OCI-LY3 (cell line): Measurements from ENCODE around the gene TTC6.

Source experiments
- H2AFZ ChIP-seq: fragments of 200-600, 300-600 bp; shearing (Covaris generic); 2 replicates; pipeline ENCODE4 v1.6.0; 2014; ENCODE audit warnings: antibody characterized with exemption, low read depth, low read length
- H3K27ac ChIP-seq: fragments of 200-600, 300-600 bp; sonication (generic); 2 replicates; pipeline ENCODE4 v1.5.1; 2014; ENCODE audit warnings: mild to moderate bottlenecking, low read length, moderate library complexity, mixed read lengths
- H3K27me3 ChIP-seq: fragments of 200-600, 300-600 bp; sonication (generic); 2 replicates; pipeline ENCODE4 v1.6.1; 2014; ENCODE audit warnings: low read depth, low read length, mixed read lengths
- H3K36me3 ChIP-seq: fragments of 200-600, 300-600 bp; sonication (generic); replicated peaks from 2 replicates; pipeline ENCODE3; 2014; ENCODE audit warnings: low read depth, low read length, mixed read lengths
- H3K4me1 ChIP-seq: fragments of 300-600, 200-600 bp; sonication (generic); 2 replicates; pipeline ENCODE4 v1.6.1; 2014; ENCODE audit warnings: low read length, mixed read lengths
- H3K4me2 ChIP-seq: fragments of 200-600, 300-600 bp; sonication (generic); 2 replicates; pipeline ENCODE4 v1.6.1; 2014; ENCODE audit warnings: low read length, mixed read lengths
- H3K4me3 ChIP-seq: fragments of 300-600, 200-600 bp; sonication (generic); 2 replicates; pipeline ENCODE4 v1.5.1; 2014; ENCODE audit warnings: antibody characterized with exemption, mild to moderate bottlenecking, low read length, moderate library complexity
- H3K79me2 ChIP-seq: fragments of 300-600, 200-600 bp; shearing (Covaris generic); 2 replicates; pipeline ENCODE4 v1.6.1; 2014; ENCODE audit warnings: mild to moderate bottlenecking, low read length, mixed read lengths
- H3K9ac ChIP-seq: fragments of 300-600, 200-600 bp; shearing (Covaris generic); 2 replicates; pipeline ENCODE4 v1.6.0; 2014; ENCODE audit warnings: mild to moderate bottlenecking, low read length, moderate library complexity
- H3K9me3 ChIP-seq: fragments of 200-600, 300-600 bp; shearing (Covaris generic); 2 replicates; pipeline ENCODE4 v1.6.1; 2014; ENCODE audit warnings: low read length, mixed read lengths; ENCODE audit not compliant: insufficient read depth
- H4K20me1 ChIP-seq: fragments of 200-600, 300-600 bp; sonication (generic); 2 replicates; pipeline ENCODE4 v1.6.1; 2016; ENCODE audit warnings: low read length, mixed read lengths; ENCODE audit not compliant: insufficient read depth
- EZH2phosphoT487 ChIP-seq: fragments of 200-600 bp; shearing (Covaris generic); IDR thresholded peaks from 2 replicates; pipeline ENCODE4 v1.6.1; 2018; ENCODE audit warnings: antibody characterized with exemption, mixed run types, low read depth
- TF ChIP-seq, protein P1 (sequence below): fragments of 200-600, 300-600 bp; sonication (generic); IDR thresholded peaks from 2 replicates; pipeline ENCODE4 v1.5.1; 2014; ENCODE audit warnings: antibody characterized with exemption, low read length, low read depth

TTC6 gene

DNA sequence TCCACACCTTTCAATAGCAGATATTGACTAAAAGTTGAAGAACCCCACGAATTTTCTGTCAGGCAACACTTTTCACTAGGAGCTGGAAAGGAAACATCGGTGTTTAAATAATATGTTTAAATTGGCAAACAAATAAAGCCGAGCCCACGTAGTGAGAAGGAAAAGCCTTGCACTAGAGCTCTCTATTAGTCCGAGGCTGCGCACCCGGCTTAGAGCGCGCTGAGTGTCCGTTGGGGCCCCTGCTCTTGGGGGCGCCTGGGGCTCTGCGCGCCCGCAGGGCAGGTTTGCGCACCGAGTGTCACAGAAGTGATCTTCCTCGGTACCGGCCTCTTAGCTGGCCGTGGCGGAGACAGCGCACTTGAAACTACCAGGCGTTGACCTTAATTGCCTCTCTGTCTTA, 6.4 kb downstream of the TTC6 start:
- H2AFZ ChIP-seq: no peak overlapping the region
- TF ChIP-seq, protein P1, sequence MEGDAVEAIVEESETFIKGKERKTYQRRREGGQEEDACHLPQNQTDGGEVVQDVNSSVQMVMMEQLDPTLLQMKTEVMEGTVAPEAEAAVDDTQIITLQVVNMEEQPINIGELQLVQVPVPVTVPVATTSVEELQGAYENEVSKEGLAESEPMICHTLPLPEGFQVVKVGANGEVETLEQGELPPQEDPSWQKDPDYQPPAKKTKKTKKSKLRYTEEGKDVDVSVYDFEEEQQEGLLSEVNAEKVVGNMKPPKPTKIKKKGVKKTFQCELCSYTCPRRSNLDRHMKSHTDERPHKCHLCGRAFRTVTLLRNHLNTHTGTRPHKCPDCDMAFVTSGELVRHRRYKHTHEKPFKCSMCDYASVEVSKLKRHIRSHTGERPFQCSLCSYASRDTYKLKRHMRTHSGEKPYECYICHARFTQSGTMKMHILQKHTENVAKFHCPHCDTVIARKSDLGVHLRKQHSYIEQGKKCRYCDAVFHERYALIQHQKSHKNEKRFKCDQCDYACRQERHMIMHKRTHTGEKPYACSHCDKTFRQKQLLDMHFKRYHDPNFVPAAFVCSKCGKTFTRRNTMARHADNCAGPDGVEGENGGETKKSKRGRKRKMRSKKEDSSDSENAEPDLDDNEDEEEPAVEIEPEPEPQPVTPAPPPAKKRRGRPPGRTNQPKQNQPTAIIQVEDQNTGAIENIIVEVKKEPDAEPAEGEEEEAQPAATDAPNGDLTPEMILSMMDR: no peak
- TF ChIP-seq EZH2phosphoT487: no peak
- no peak overlapping the region for H3K9ac ChIP-seq
- no peaks in the 10 kb centered on the region for H4K20me1 ChIP-seq
- no peak overlapping the region for H3K4me2 ChIP-seq
- H3K4me3 ChIP-seq: no peak overlapping the region
- H3K27me3 ChIP-seq: no peaks in the 10 kb centered on the region
- H3K36me3 ChIP-seq: no peaks in the 10 kb centered on the region
- no peaks in the 10 kb centered on the region for H3K4me1 ChIP-seq
- no peak overlapping the region for H3K27ac ChIP-seq
- H3K9me3 ChIP-seq: no peaks in the 10 kb centered on the region
- H3K79me2 ChIP-seq: no peaks in the 10 kb centered on the region

DNA sequence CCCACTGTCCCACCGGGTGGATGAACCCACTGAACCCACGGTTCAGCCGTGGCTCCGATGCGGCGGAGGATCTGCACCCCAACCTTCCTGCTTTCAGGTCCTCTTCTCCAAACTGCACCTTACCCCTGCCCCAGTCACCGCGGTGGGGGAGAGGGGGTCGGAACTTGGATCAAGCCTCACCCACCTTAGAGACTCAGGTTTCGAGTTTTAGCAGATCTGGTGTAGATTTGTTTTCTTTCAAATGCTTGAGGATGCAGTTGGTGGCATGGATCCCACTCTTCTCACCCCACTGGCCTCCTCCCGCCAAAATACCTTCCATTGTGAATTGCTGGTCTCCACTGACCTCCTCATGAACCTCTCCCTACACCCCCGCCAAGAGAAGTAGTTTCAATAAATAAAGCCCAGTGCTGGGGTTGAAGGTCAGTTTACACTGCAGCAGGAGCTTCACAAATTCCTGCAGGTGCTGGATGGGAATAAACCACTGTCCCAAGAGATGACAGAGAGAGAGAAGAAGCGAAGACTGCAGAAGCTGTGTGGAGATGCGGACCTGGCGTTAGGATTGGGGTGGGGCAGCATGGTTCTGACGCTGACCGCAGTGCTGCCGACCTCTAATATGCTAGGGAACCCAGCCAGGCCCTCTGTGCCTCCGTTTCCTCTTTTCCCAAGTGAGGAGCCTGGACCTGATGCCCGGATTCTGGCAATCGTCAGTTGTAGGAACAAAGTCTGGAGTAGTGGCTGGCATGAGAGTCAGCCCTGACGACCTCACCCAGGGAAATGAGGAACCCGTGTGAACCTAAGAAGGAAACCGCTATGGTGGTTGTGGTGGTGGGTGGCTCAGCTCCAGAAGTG, 7.4 kb downstream of the TTC6 start:
- H3K4me2 ChIP-seq: no peak overlapping the region
- H3K79me2 ChIP-seq: no peaks in the 10 kb centered on the region
- H3K27me3 ChIP-seq: no peaks in the 10 kb centered on the region
- H3K36me3 ChIP-seq: no peaks in the 10 kb centered on the region
- H3K9ac ChIP-seq: no peak overlapping the region
- H3K4me3 ChIP-seq: no peak overlapping the region
- H3K9me3 ChIP-seq: no peaks in the 10 kb centered on the region
- TF ChIP-seq, protein P1: no peak
- no peak for TF ChIP-seq EZH2phosphoT487
- no peak overlapping the region for H3K27ac ChIP-seq
- no peaks in the 10 kb centered on the region for H4K20me1 ChIP-seq
- H2AFZ ChIP-seq: no peak overlapping the region
- H3K4me1 ChIP-seq: no peaks in the 10 kb centered on the region

GRCh38 chr14:37603688-37604251, 8.3 kb downstream of the TTC6 start:
- Histone ChIP-seq H3K9ac (no peak overlapping the region), H2AFZ (no peak overlapping the region), H3K79me2 (no peaks in the 10 kb centered on the region), H4K20me1 (no peaks in the 10 kb centered on the region), H3K4me2 (no peak overlapping the region), H3K27me3 (no peaks in the 10 kb centered on the region), H3K27ac (no peak overlapping the region), H3K4me3 (no peak overlapping the region), H3K9me3 (no peaks in the 10 kb centered on the region), H3K4me1 (no peaks in the 10 kb centered on the region), H3K36me3 (no peaks in the 10 kb centered on the region)
- TF ChIP-seq, protein P1: no peak
- no peak for TF ChIP-seq EZH2phosphoT487

GRCh38 chr14:37606678-37607077, 11.2 kb downstream of the TTC6 start:
- no peaks in the 10 kb centered on the region for H3K9me3 ChIP-seq
- H3K9ac ChIP-seq: no peak overlapping the region
- no peaks in the 10 kb centered on the region for H3K79me2 ChIP-seq
- no peak overlapping the region for H3K4me3 ChIP-seq
- TF ChIP-seq EZH2phosphoT487: no peak
- TF ChIP-seq, protein P1: no peak
- H3K27ac ChIP-seq: no peak overlapping the region
- no peaks in the 10 kb centered on the region for H4K20me1 ChIP-seq
- H3K4me1 ChIP-seq: no peaks in the 10 kb centered on the region
- no peaks in the 10 kb centered on the region for H3K36me3 ChIP-seq
- no peaks in the 10 kb centered on the region for H3K27me3 ChIP-seq
- no peak overlapping the region for H2AFZ ChIP-seq
- no peak overlapping the region for H3K4me2 ChIP-seq
